Stimulated activated CD8-positive, alpha-beta memory T cell treated with anti-CD3 and anti-CD28 coated beads, Interleukin-12 subunit alpha, Interleukin-12 subunit beta, amount 100 ng/mL, for 1 hour (primary cell): ENCODE results near the gene CHRNA1.

Experiments used
- DNase-seq: peaks from one replicate; pipeline ENCODE4 v3.0.0-alpha.2; 2020; ENCODE audit warnings: low read depth

Gene CHRNA1

DNA sequence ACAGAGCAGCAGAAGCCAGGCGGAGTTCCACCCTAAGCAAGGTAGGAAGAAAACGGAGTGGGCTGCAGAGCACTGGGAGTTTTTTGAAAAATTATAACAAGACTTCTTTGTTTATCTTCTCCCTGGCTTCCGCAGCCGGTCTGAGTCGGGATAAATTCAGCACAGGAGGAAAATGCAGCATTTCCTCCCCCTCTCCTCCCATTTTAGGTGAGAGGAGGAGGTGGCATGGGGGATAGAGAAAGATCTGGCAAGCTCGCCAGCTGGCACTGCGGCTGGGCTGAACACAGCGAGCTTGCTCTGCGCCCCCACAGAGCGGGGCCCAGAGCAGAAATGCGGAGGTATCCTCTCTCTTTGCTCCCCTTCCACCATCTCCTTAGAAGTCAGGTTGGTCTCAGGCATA lies 17.7 kb upstream of the CHRNA1 start:
- DNase-seq, result no peak

DNA sequence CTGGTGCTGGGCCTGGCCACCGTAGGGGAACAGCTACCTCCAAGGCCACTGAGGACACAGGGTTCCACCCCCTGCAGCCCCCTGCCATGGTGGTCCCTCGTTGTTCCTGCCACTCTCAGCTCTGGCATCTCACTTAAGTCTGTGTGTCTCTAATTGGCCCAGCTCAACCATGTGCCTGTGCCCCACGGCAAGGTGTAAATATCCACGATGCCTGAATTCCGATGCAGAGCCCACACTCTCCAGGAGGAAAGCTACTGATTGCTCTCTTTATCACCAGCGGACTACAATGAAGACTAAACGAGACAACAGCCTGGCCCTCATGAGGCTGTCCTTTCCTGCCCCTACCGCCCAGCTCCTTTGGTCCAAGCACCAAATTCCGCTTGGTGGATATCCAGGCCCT lies 17.0 kb upstream of the CHRNA1 start:
- DNase-seq, result no peak

DNA sequence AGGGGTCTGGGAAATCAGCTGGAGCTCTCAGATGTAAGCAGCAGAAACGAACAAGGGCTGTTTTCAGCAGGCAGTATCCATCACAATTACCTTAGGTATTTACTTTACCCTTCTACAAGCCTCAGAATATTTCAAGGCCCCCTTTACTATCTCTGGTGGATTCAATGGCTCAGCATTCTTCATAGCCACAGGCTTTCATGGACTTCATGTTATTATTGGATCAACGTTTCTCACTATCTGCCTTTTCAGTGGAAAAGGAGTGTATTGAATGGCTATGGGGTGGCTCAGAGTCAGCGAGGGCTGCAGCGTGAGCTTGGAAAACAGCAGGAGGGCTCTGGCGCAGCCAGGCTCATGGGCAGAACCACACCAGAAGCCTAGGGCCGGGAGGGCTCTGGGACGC lies 16.6 kb upstream of the CHRNA1 start:
- DNase-seq, result no peak

DNA sequence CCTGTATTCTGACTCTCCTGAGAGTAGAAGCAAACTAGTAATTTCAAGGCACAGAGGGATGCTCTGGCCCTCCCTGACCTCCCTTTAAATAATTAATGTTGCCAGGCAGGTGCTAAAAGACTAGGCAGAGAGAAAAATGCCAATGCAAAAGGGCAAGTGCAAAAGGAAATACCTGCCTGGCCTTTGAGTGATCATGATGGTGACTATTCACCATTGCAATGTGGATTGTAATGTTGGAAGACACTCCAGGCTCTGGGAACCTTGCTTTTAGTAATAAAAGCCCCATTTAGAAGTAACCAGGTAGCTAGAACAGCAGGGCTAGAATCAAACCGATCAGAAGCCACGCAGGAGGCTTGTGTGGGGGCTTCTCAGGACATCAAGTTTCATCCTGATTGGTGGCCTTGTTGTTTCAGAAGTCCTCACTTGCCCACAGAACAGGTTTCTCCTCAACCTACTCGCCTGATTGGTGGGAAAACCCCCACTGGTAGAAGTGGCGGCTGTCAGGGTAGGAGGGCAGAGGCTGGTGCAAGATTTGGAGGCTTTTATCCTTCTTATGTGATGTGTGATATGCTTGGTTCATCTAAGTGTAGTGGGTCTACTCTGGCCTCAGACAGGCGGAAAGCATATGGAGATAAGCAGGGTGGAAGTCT lies 16.0 kb upstream of the CHRNA1 start:
- DNase-seq, result no peak

DNA sequence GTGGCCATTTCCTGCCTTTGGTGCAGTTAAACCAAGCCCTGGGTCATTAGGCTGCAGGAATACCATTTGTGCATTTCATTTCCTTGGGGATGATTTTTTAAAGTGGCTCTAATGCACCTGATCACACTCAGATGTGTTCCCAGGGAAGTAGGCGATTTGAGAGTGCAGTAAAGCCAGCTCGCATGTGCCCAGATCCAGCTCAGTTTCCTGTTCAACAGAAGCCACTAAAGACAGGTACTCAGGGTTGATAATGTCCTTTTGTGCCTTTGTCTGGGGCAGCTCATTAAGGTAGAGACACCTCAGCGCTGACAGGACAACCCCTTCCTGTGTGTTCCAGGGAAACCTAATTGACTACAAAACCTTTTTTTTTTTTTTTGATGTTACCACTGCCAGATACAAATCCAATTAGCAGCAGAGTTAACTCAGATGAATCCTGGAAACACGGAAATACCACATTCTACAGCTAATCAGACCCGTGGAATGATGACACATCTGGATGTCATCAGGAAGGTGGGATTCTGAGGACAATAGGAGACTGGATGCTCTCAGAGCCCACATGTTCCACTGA lies 15.2 kb upstream of the CHRNA1 start:
- DNase-seq, result no peak

DNA sequence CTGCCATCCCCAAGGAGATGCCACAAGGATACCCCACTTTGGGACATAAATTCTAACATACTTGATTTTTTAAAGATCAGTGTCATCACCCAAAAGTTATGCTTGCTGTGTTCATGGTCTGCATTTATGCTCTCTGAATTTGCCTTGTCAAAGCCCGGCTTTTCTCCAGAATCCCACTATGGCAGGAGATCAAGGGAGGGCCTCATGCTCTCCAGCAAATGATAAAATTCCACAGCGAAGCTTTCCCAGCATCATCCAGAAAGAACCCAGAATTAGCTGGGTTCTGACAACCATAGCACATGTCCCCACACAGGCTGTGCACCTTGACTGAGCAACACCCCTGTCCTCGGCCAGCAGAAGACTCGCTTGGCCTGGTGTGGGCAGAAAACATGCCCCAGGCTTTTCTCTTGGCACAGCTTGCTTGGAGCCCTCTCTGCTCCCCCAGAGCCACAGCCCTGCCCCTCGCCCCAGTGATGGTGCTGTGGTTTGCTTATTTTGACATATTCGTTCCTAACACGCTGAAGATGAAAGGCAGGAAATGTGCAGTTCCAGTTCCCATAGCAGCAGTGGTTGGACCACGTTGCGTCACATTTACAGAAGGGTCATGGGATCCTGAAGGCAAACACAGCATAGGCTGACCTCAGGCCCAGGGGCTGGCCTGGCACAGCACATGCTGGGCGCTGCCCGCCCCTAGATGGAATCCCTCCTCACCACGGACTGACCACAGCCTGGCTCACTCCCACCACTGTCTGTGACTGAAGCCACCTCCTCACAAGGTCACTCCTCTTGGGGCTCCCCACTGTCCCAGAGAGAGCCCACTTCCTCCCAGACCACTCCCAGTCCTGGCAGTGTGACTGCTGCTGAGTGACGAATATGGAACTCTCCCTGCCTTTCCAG lies 14.1 kb upstream of the CHRNA1 start:
- peak; percentile 56 for DNase-seq

DNA sequence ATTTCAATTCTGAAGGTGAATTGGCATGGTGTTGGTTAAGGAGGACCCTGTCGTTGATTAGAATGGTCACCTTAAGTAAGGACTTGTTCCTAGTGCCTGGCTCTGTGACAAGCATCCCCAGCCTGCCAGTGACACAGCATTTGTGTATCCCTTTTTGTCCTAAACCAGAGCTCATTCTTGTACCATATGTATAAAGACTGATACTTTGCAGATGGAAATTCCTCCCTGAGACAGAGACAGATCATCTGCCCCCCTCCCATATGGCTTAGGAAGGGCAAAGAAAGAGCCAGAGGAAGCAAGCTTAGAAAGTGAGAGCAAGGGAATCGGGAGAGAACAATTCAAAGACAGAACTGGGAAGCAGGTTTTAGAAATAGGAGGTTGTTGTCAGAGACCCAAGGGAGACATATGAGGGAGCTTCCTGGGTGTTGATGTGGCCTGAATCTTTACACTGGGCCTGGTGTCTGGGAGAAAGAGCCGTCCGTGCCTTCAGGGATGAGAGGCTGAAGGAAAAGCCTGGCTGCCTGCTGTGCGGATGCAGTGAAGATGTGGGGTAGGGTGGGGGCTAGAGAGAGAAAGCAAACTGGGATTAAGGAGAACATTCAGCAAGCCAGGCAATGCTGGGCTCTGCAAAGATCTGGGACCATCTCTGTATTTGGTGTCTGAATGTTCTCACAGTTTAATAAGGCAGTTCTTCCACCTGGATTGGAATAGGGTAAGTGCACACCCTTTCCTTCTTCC lies 13.2 kb upstream of the CHRNA1 start:
- no peak for DNase-seq

DNA sequence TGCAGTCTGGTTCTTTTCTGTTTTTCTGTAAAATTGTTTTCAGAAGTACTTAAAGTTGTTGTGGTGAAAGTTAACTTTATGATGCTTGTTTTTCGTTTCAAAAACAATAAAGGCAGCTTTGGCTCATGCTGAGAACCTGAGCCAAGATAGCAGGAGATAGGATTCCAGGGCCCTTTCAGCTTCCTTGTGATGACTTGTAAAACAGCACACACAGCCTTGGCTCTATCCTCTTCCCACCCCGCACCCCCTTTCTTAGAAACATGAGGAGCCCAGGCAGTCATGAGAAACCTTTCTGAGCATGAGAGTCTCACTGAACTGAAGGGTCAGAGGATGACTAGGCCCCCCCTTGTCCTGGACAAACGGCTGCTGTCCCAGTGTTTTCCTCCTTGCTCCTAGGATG lies 12.4 kb upstream of the CHRNA1 start:
- no peak for DNase-seq

DNA sequence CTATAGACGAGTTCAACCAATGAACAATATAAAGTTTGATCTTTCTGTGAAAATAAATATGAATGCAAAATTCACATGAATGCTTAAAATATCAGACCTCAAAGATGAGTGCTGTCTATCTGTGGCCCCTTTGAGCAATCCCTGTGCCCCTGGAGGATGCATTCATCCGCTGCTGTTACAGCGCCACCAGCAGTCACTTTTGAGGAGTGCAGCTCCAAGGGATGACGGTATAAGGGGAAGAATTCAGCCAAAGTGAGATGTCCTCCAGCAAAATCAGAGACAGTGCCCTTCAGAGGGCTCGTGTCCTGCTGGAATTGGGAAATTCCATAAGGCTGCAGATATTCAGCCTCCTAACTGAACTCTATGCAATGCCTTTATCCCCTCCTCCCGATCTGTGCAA lies 12.0 kb upstream of the CHRNA1 start:
- no peak for DNase-seq

DNA sequence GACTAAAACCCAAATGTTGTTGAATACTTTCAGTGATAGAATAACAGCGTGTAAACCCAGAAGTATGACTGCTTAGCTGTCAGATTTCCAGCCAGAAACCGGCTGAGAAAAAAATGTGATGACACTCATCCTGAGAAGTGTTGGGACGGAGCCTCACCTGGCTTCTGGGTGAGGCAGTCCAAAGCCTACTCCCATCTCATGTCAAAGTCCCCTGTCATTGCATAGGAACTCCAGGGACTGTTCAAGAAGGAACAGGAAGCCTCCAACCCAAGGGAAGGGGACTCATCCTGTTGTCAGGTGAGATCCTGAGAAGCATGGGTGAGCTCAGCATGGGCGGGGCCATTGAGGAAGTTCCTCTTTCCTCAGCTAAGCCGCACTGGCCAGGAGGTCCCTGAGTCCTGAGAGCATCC lies 11.3 kb upstream of the CHRNA1 start:
- DNase-seq, result no peak

DNA sequence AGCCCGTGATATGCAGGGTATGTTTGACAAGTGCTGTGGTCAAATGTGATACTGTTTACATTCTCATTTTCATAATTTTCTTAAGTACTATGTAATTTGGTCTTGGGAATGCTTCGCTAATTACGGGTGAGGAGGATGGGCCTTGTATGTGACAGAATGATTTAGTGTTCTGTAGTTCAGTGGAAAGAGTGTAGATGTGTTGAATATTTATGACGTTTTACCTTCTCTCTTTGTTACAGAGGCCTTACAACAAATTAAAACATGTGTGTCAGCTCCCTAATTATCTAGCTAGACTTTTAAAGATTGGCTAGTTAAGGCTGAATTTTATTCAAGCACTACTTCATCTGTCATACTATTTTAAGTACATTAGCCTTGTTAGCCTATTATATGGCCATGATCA lies 10.6 kb upstream of the CHRNA1 start:
- DNase-seq, result no peak

DNA sequence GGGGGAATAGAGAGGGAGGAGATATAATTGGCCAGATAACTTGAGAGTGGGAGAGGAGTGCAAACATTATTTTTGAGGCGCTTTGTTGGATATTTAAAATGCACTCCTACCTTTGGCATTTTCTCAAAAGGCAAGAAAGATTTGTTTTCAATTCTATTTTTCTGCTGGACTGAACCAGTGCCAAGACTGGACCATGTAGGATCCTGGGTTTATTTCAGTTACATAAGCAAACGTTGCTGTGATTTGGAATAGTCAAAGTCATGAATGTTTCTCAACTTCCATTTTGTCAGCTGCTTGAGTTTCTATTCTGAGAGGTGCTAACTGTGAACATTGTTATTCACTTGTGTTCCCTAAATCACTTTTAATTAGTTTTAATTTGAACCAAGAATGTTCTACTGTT lies 8.9 kb upstream of the CHRNA1 start:
- DNase-seq, result no peak

DNA sequence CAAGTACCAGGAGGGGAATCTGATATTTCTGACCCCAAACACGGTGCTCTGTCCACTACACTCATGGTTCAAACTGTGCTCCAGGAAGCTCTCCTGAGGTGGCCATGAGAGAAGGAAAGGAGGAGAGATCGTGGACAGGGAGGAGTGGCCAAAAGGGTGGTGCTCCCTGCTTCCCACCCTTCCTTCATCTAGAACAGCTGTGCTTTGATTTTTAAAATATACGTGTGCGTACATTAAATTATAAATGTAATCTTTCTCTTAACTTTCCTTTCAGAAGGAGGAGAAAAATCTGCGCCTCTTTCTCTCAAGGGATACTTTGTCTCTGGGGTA lies 8.2 kb upstream of the CHRNA1 start:
- no peak for DNase-seq

DNA sequence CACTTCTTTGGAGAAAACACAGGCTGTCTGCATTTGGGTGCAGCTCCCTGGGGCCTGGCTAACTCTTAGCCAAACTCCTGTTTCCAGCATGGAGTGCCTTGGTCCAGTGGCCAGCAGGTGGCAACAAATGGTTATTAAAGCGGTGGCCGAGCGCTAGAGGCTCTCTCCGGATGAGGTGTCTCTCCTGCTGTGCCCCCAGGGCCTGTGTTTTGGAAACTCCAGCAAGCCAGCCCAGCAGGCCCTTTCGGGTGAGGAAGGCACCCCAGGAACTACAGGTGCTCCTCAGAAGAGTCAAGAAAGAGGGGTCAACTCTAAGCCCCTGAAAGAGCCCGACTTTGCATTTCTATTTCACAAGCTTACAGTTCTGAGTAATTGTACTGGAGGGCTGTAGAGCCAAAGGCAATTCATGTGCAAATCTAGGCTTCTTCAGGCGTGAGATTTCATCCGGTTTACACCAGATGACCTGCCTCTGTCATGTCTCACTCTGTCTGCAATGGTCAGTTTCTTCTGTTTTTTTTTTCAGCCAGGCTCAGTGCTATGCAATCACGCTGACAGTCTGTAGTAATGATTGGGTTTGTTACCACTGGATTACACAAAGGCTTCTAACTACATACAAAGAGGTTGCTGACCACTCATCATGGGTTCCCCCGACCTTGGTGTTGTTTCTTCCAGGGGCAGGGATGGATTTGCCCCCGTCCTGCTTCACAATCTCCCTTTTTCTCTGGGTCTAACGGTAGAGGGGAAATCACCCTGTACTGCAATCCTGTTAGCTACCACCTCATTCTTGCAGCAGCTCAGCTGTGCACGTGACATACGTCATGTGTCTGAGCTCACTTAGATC lies 7.6 kb upstream of the CHRNA1 start:
- no peak for DNase-seq

DNA sequence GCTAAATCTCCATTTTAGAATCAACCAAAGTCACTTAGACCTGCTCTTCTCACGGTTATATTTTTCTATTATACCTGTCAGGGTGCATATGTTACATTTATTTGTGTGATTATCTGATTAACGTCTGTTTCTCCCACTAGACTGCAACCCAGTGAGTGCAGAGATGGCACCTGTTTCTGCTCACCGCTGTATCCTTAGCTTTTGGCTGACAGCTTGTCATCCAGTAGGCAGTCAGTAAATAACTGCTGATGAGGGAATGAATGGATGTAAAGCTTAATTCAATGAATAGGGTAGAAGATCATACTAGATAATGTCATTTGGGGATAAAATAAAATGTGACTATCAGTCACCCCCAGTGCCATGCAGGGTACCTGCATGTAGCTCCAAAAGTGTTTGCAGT lies 6.9 kb upstream of the CHRNA1 start:
- DNase-seq, result no peak

DNA sequence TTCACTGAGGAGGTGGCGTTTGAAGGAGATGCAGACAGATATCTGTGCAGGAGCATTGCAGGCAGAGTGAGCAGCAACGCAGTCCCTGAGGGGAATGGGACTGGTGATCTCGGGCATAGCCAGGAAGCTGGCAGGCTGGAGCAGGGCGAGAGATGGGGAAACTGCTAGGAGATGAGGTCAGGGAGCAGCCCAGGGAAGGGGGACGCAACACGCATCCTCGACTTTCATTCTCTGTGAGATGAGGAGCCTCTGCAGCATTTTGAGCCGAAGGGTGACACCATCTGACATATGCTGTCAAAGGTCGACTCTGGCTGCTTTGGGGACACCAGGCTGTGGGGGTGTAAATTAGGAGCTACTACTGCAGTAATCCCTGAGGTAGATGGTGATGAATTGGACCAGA lies 4.3 kb upstream of the CHRNA1 start:
- no peak for DNase-seq

DNA sequence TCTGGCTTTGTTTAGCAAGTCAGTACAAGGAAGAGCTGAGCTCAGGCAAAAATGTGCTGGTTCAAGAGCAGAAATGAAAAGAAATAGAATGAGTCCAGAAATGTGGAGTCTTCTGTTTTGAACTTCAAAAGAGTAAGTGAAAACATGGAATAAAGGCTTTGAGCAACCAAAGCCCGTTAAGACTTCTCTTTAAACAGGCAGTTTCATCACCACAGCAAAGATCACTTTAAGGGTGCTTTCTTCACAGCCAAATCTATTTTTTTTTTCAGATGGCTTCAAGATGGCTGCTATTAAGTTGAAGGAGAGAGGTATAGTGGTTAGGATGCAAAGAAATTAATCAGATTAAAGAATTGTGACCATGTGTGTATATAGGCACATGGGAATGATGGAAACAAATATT lies 2.0 kb upstream of the CHRNA1 start:
- no peak for DNase-seq

DNA sequence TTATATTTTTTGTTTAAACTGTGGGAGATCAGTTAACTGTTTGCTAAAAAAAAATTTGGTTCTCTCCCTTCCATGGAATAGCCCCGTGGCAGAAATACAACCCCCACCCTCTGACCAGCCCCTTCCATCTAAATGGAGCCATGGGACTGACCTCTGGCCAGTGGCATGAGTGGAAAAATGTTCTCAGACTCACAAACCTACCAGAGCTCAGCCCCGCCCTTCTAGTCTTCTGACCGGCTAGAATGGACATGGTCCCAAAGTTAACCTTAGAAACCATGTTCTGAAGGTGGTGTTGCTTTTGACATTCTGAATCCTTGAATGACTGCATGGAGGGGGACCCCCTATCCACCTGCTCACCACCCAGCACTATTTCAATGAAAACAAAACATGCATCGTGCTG lies 1.3 kb upstream of the CHRNA1 start:
- no peak for DNase-seq

DNA sequence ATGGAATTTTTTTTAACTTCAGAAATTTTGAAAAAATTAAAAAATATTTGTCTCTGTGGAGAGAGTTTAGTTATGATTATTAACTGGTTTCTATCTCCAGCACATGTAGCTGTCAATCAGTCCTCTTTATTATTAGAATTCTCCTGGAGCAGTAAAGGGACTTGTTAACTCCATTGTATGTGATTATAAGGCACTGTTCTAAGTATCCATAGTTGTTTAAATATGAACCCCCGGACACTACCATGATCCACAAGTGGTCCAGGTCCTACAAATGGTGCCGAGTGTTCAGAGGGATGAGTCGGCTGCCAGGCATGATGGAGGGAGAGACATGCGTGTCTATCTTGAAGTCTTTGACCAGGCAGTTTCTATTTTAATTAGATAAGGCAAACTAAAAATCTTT lies 492 bp downstream of the CHRNA1 start:
- no peak for DNase-seq

DNA sequence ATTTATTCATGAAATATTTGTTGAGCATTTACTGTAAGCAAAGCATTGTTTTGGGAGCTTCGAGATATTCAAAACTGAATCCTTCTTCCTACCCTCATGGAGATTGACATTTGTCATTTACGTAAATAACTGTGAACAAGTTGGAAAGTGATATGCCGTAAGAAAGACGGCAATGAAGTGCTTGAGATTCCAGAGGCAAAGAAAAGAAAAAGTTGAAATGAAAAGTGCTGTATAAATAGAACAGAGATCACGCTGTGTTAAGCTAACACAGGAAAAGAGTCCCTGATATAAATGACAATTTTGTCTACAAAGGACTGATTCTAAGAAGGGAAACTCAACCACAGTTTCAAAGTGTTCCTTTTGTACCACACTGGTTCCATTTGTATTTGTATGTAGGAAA lies 1.8 kb downstream of the CHRNA1 start:
- DNase-seq, result no peak

DNA sequence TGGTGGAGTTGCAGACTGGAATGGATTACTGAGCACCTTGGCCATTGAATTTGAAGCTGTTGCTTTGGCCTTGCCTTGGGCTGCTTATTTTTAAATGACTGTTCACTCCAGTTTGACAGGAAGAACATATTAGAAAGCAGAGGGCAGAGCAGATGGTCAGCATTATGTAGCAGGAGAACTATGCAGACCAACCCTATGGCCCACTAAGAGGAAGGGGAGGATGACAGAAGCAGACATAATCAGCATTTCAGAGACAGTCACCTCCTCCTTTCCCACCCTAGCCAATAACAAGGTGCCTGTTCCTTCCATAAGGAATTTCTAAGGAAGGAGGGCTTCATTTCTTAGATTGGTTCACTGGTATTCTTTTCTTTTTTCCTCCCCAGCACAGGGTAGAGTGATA lies 2.4 kb downstream of the CHRNA1 start:
- no peak for DNase-seq

DNA sequence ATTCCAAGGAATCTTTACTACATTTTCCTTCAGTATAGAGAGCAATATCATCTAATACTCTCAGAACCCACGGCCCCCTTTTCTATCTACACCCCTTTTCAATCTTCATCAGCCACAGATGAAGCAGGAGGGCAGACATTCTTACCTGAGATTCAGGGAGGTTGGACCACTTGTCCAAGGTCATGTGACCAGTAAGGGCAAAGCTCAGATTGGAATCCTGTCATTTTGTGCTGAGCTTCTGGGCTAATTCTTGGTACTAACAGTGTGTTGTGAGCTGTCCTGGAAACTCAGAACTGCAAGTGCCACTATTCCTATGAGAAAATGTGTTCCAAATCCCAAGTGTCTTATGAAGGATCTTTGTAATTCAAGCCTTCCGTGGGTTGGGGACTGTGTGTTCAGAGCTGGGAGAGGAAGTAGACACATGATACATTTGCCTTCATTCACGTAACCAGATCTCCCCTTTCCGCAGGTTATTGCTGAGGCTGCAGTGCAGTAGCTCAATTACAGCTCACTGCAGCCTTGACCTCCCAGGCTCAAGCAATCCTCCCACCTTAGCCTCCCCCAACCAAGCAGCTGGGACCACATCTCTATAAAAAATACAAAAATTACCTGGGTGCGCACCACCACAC lies 3.3 kb downstream of the CHRNA1 start:
- DNase-seq, result no peak
